ENCODE data around the gene SLC7A1.

The SLC7A1 gene

DNA sequence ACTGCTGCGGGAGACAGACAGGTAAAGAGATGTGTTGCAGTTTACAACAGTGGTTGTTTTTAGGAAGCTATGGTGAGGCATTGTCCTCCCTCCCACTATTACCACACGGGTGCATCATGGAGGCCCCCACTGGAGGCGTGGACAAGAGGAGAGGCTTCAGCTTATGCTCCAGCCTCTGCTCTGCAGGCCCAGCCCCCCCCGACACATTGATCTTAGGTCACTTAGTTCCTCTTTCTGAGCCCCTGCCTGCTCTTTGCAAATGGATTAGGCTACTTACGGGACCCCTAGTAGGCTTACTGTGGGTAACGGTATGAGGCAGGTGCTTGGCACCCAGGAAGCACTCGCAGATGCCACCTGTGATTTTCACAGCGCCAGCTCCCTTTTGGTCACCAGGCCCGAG, 123.9 kb downstream of the SLC7A1 start:
- no peak for DNase-seq (ENCODE audit: low read depth)
- no peak overlapping the region for H3K4me3 ChIP-seq (ENCODE audit: low read depth, low read length)
- TF ChIP-seq, protein P1, sequence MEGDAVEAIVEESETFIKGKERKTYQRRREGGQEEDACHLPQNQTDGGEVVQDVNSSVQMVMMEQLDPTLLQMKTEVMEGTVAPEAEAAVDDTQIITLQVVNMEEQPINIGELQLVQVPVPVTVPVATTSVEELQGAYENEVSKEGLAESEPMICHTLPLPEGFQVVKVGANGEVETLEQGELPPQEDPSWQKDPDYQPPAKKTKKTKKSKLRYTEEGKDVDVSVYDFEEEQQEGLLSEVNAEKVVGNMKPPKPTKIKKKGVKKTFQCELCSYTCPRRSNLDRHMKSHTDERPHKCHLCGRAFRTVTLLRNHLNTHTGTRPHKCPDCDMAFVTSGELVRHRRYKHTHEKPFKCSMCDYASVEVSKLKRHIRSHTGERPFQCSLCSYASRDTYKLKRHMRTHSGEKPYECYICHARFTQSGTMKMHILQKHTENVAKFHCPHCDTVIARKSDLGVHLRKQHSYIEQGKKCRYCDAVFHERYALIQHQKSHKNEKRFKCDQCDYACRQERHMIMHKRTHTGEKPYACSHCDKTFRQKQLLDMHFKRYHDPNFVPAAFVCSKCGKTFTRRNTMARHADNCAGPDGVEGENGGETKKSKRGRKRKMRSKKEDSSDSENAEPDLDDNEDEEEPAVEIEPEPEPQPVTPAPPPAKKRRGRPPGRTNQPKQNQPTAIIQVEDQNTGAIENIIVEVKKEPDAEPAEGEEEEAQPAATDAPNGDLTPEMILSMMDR (IDR thresholded peaks at IDR 0.05; ENCODE audit: insufficient read depth, low read depth, low read length, missing control alignments) = no peak

DNA sequence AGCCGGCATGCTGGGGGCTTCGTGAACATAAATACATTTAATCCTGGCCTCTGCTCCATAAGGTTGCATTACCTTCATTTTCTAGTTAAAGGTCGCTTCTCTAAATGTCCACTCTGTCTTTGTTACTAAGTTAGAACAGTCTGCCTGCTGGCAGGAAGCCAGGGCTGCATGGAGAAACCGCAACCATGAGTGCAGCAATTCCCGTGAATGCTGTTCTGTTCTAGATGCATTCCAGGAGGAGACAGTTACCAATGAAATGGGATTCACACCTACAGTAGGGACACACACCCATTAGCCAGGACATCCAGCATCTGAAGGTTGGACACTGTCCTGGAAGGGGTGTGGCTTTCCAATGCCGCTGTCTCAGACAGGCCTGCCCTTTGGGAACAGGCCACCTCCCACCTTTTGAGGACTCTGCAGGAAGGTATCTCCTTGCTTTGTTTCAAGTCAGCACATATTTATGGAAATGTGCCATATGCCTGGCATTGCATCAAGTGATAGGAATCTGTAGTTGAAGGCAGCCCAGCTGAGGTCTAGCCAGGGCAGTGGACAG, 129.7 kb downstream of the SLC7A1 start:
- TF ChIP-seq, protein P1 (IDR thresholded peaks at IDR 0.05; ENCODE audit: insufficient read depth, low read depth, low read length, missing control alignments) = no peak
- DNase-seq (ENCODE audit: low read depth) = no peak

DNA sequence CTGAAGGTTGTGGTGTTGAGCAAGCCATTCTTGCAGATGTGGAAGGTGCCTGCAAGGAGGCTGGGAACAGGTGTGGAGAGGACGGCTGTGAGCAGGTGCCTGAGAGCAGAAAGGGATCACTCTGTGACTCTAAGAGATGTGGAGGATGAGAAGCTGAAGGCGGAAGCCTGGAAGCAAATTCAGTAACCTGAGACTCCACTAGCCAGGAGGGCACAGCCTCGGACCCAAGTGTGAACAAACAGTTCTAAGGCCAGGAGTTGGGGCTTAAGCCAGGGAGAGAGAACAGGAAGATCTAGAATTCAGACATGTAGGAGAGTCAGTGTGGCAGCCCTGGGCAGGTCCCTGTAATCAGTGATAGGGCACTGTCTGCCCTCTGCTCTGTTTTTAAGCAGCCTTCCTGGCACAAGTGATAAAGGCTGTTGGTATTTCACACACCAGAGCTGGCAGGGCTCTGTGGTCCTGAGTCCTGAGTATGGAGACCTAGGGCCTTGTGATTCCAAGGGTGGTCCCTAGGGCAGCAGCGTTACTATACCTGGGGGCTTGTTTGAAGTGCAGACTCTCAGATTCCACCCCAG, 131.3 kb downstream of the SLC7A1 start:
- TF ChIP-seq, protein P1 (IDR thresholded peaks at IDR 0.05; ENCODE audit: insufficient read depth, low read depth, low read length, missing control alignments) = no peak
- DNase-seq (ENCODE audit: low read depth) = no peak
- H3K4me3 ChIP-seq (ENCODE audit: low read depth, low read length) = no peak overlapping the region

More for the DNA sequence above, 129.7 kb downstream of the SLC7A1 start:
- no peak overlapping the region for H3K4me3 ChIP-seq (ENCODE audit: low read depth, low read length)

DNA sequence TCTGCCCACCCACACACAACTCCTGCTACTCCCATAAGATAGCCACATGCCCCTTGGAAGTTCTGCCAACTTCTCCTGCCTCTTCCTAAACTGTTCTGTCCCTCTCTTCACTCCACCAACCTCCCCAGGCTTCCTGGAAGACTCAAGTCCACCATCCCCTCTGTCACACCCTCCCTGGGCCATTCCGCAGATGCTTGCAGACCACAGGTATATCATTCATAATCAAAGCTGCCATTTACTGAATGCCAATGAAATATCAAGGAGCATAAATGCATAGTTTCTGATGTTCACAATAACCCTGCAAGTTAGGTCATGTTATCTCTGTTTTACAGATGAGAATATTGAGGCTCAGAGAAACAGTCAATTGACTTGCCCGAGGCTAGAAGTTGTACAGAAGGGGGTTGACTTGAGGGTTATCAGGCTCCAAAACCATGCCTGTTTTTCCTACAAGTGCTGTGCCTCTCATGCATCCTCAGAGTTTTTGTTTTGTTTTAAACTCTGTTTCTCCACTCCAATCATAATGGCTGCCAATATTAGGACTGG, 135.6 kb downstream of the SLC7A1 start:
- H3K4me3 ChIP-seq (ENCODE audit: low read depth, low read length) = no peak overlapping the region
- TF ChIP-seq, protein P1 (IDR thresholded peaks at IDR 0.05; ENCODE audit: insufficient read depth, low read depth, low read length, missing control alignments) = no peak
- no peak for DNase-seq (ENCODE audit: low read depth)

Measured in GM12865 (cell line).